HG03354 (cell line): ENCODE results near the gene CD8A.

Experiments used
- ATAC-seq: cut with Tn5 transposase; IDR thresholded peaks from one replicate; pipeline ENCODE4 v1.9.1; 2021; ENCODE audit warnings: mild to moderate bottlenecking; ENCODE audit not compliant: unreplicated experiment, poor library complexity, severe bottlenecking

Gene CD8A

GRCh38 chr2:86782748-86783147, 8.0 kb downstream of the CD8A start:
- no peak for ATAC-seq

- ATAC-seq = no peak
Observed at GRCh38 chr2:86781363-86781762, 9.3 kb downstream of the CD8A start.

GRCh38 chr2:86779971-86780370, 10.7 kb downstream of the CD8A start:
- ATAC-seq = no peak

GRCh38 chr2:86778957-86779356, 11.8 kb downstream of the CD8A start:
- no peak for ATAC-seq

GRCh38 chr2:86776532-86776931, 14.2 kb downstream of the CD8A start:
- no peak for ATAC-seq

GRCh38 chr2:86775338-86775737, 15.4 kb downstream of the CD8A start:
- no peak for ATAC-seq

GRCh38 chr2:86774862-86775261, 15.9 kb downstream of the CD8A start:
- ATAC-seq = no peak

GRCh38 chr2:86772611-86773010, 18.1 kb downstream of the CD8A start:
- ATAC-seq = no peak

GRCh38 chr2:86770816-86771301, 19.9 kb downstream of the CD8A start:
- no peak for ATAC-seq

GRCh38 chr2:86769838-86770237, 20.9 kb downstream of the CD8A start:
- ATAC-seq = no peak

- no peak for ATAC-seq
Observed at GRCh38 chr2:86768189-86768949, 22.3 kb downstream of the CD8A start.

GRCh38 chr2:86765310-86765695, 25.4 kb downstream of the CD8A start:
- ATAC-seq = no peak

- ATAC-seq = peak; percentile 79
Observed at GRCh38 chr2:86764661-86765309, 25.9 kb downstream of the CD8A start.

- no peak for ATAC-seq
Observed at GRCh38 chr2:86760371-86760770, 30.3 kb downstream of the CD8A start.

- ATAC-seq = no peak
Observed at GRCh38 chr2:86758405-86758804, 32.3 kb downstream of the CD8A start.

GRCh38 chr2:86753606-86754005, 37.1 kb downstream of the CD8A start:
- no peak for ATAC-seq

GRCh38 chr2:86752934-86753333, 37.8 kb downstream of the CD8A start:
- ATAC-seq = no peak

- no peak for ATAC-seq
Observed at GRCh38 chr2:86751778-86752177, 38.9 kb downstream of the CD8A start.

GRCh38 chr2:86750240-86750839, 40.4 kb downstream of the CD8A start:
- no peak for ATAC-seq

GRCh38 chr2:86747711-86748639, 42.7 kb downstream of the CD8A start:
- peak; percentile 74 for ATAC-seq
